HG02763 (cell line): ENCODE results near the gene HOXD9.

Experiments used
- ATAC-seq: cut with Tn5 transposase; IDR thresholded peaks from one replicate; pipeline ENCODE4 v1.9.1; 2021; ENCODE audit warnings: mild to moderate bottlenecking, moderate library complexity; ENCODE audit not compliant: unreplicated experiment

The HOXD9 gene

DNA sequence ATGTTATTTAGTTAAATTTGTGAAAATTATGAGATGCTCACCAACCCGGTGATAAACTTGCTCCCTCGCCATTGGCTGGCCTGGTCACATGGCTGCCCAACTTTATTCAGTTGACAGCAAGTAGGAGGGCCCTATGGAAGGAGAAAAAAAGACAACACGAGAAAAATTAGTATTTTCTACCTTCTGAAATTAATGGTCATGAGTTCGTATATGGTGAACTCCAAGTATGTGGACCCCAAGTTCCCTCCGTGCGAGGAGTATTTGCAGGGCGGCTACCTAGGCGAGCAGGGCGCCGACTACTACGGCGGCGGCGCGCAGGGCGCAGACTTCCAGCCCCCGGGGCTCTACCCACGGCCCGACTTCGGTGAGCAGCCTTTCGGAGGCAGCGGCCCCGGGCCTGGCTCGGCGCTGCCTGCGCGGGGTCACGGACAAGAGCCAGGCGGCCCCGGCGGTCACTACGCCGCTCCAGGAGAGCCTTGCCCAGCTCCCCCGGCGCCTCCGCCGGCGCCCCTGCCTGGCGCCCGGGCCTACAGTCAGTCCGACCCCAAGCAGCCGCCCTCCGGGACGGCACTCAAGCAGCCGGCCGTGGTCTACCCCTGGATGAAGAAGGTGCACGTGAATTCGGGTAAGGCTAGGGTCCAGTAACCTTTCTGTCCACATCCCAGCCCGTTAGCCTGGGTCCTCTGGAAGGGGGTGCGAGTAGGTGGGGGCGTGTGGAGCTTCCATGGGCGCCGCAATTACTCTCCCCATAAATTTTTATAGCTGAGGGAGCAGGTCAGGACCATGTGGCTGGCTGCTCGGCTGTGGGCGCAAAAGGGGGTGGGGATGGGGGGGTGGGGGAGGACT, 29.1 kb downstream of the HOXD9 start, which contains the start of gene HOXD4:
Gene HOXD4 (plus strand): TSS at position 109 of the 846 bp plus-strand sequence. CDS start 84 bp downstream, at position 193.
- no peak for ATAC-seq

DNA sequence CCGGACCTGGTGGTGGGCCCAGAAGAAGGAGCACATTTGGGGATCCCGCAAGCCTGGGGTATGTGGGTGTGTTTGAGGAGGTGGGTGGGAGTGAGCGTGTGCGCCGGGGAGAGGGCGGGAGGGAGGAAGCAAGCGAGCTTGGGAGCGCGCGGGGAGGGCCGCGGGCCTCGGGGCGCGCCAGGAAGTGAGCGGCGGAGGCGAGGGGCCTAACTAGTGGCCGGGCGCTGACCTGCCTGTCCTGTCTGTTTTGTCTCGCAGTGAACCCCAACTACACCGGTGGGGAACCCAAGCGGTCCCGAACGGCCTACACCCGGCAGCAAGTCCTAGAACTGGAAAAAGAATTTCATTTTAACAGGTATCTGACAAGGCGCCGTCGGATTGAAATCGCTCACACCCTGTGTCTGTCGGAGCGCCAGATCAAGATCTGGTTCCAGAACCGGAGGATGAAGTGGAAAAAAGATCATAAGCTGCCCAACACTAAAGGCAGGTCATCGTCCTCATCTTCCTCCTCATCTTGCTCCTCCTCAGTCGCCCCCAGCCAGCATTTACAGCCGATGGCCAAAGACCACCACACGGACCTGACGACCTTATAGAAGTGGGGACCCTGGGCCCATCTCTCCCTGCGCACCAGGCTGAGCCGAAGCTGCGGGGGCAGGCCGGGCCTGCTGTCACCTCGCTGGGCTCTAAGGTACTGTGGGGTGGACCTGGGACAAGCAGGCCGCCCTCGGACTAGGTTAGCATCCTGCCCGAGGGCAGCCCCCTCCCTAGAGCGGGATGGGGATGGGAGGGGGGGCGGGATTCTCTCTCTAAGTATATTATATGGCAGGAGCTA, 30.0 kb downstream of the HOXD9 start:
- no peak for ATAC-seq

DNA sequence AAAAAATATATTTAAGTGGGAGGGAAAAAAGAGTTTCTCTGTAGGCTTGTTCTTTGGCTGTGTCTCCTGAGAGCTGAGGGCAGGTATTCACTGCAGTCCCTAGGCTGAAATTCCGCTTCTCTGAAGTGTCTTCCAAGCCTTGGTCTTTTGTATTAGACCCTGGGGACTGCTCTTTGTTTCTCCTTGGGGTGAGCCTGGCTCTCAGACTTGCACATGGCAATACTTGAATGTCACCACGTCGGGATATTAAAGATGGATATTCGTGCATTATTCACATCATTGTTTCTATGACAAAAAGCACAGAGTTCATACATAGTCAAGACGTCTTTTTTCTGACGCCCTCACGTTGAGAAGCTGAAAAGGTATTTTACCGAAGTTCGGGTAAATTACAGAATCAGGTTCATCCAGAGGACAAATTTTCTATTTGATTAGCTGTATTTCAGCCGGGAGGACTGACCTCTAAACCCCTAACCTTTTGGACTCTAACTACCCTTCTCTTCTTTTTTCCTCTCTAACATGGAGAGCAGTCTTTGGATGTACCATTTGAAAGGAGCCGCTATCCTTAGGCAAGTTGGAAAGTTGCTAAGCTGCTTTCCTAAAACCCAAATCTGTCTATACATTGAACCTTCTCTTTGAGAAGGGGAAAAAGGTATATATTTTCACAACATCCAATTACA, 32.2 kb downstream of the HOXD9 start:
- ATAC-seq: no peak

GRCh38 chr2:176155356-176156044, 33.0 kb downstream of the HOXD9 start:
- no peak for ATAC-seq

GRCh38 chr2:176156301-176156806, 33.8 kb downstream of the HOXD9 start:
- ATAC-seq: no peak

GRCh38 chr2:176156807-176157498, 34.4 kb downstream of the HOXD9 start, which contains the start of gene HOXD3:
TSS of gene HOXD3 (plus strand) at chr2:176157307. CDS start at chr2:176169115, 11,808 bp downstream.
- ATAC-seq: no peak

DNA sequence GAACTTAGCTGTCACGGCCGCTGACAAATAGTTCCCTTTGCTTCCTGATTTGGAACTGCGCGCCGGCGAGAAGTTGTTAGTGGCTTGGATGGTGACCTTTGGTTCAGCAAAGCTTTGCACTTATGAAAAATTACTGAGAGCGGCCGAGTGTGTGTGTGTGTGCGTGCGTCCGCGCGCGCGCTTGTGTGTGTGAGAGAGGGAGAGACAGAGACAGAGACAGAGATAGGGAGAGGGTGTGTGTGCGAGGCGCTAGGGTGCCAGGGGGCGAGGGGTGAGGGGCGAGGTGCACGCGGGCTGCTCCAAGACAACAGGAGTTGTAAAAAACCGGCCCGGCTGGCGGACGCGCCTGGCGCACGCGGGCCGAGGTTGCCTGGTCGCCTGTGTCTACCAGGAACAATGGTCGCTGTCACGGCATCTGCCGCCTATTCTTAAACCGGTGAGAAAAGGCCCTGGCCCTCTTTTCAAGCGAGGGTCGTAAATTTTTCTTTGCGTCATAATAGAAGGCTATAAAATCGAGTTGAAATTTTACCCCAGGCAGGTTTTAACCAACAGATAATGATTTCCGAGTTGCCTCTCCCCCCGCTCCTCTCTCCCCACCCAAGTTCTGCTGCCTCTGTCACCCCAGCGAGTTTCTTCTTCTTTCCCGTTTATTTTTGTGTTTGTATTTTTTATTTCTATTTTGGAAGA, 35.1 kb downstream of the HOXD9 start:
- no peak for ATAC-seq

- no peak for ATAC-seq
These were observed 35.7 kb downstream of the HOXD9 start for GRCh38 chr2:176158186-176158591.

DNA sequence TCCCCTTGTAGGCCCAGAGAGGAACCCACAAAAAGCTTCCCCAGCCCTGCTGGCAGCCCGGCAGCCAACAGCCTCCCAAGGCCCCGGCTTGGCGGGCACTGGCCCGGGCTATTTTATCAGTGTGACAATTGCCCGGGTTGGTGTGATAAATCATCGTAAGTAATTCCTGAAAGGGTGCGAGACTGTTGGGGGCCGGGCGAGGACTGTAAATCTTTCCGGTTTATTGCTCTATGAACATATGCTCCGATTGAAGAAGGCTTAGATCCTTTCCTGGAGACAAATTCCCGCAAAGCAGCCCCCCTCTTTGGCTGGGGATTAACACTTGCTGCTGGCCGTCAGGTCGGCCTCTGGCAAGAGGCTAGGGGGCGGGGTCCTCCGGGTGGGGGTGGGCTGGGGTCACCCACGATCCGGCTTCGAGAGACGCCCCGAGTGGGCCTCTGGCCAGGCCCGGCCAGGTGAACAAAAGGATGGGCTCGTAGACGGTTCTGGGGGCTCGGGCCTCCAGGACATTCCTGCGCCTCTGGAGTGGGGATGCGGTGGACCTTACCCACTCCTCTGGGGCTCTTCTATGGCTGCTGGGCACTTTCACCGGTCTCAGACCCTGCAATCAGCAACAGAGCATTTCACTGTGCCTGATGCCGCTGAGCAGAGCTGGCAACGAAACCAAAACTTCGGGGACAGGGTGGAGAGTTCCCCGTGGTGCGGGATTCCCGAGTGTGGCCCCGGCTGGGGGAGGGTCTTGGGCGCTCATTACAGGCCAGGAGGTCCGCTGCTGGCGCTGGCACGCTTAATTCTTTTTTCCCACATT, 36.5 kb downstream of the HOXD9 start:
- ATAC-seq: no peak

- ATAC-seq: no peak
These were observed 37.2 kb downstream of the HOXD9 start for GRCh38 chr2:176159663-176160250.

DNA sequence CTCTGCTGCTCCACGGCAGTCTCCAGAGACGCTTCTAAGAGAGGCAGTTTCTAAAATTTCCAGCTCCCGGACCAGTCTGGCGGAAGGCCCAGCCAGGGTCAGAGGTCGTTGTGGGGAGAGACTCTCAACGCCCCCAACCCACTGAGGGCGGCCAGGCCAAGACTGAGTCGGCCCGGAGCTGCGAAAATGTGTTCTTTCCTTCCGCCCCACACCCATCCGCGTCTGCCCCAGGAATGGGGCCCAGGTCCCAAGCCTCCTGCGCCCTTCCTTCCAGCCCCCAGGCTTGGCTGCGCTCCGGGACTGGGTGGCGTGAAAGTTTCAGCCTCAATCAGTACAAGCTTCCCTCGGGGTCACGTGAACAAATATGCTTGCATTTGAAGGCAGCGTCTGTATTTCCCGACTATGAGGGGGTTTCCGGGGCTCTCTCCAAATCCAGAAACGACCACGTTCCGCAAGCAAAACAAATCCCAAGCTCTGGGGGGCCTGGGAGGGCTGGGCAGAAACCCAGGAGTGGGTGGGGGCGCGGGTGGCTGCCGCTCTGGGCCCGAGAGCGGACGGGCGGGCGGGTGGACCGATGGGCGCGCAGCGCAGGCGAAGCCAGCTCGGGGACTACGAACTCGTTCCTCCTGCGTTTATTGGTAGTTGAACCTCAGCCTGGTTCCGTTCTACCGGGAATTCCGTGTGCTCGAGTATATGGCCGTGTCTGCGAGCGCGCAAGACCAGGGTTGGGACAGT, 37.9 kb downstream of the HOXD9 start:
- no peak for ATAC-seq

DNA sequence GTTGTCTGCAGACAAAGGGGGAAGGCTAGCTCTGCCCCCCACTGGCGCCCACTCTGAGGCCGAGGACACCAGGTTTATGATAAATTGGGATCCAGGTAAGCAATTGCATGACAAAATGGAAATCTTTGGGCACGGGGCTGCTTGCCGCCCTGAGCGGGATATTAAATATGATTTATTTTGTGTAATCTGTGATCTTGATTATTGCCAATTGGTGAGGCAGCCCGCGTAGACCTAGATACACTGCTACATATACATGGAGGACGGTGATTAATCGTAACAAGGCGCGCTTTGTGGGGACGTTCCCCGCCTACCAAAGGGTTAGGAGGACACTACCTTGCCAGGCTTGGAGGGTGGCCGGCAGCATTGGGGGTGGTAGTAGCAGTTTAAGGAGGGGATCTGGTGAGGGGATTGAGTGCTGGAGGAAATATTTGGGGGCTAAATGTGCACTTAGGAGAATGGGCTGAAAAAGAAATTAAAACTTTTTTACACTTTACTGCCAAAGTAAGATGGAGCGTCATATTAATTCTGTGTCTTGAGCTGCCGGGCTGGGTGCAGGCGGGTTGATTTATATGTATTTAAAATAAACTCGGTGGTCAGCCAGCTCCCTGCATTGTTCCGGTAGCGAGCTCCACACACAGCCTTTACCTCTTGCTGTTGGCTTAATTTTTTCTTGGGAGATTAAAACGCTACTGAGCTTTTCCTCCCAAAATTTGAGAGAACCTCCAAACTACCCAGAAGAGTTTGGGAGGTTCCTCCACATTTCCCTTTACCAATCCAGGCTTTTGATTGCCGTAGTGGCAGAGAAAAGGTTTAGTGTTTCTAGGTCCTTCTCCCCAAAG, 38.7 kb downstream of the HOXD9 start:
- ATAC-seq: no peak

GRCh38 chr2:176161825-176162626, 39.5 kb downstream of the HOXD9 start:
- ATAC-seq: no peak

DNA sequence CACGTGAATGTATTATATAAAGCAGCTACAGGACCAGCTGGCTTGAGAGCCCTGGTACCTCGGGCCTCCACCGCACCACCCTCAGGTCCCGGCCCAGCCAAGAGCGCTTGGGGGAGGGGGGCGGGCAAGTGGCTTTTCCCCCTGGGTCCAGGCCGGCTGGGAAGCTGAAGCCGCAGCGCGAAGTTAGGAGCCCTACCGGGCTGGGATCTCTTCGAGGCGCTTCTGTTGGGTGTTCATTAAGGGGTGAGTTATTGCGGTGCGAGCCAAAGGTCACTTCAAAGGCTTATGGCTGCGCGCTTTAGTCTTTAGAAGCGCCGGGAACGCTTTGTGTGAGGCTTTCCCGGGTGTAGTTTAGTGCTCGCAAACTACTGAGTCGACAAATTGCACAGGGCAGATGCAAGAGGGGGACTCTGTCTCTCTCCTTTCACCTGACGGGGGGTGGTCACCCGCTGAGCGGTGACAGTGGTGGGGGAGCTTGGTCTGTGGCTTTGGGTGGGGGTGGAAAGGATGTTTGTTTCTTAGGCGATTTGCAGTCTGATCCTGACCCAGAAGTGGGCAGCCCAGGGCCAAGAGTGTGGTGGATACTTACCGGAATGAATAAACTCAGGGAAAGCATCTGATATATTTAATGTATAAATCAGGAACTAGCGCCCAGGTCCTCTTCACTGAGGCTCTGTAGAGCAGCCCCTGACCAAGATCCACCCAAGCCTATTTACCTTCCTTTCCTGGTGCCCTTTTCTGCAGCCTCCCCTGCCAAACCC, 40.6 kb downstream of the HOXD9 start:
- ATAC-seq: no peak

- no peak for ATAC-seq
These were observed 41.1 kb downstream of the HOXD9 start for GRCh38 chr2:176163672-176164056.
